ENCODE results near the gene WNK4.
"Not testable (repeated sequence)": the region's sequence is repeated elsewhere in the genome, so short reads cannot be mapped to it uniquely, and the experiment has no call there.

Gene WNK4

GRCh38 chr17:42751628-42752027, 28.8 kb upstream of the WNK4 start:
- Histone ChIP-seq H3K36me3 (ENCODE audit: insufficient read depth, low read length) (no peaks in the 10 kb centered on the region), H3K9me3 (ENCODE audit: insufficient read depth, low read depth, low read length) (no peaks in the 10 kb centered on the region), H3K9ac (ENCODE audit: low read depth, low read length) (no peak overlapping the region), H3K27ac (ENCODE audit: low read depth, low read length) (no peak overlapping the region), H3K4me3 (ENCODE audit: low read length) (no peak overlapping the region), H3K27me3 (ENCODE audit: insufficient read depth, low read length) (no peaks in the 10 kb centered on the region), H3K4me1 (ENCODE audit: insufficient read depth, low read length) (peaks cover 18% of the 10 kb centered on the region)
- 94% methylated on average over 7 of the region's 7 CpGs for WGBS

- H3K27ac ChIP-seq (ENCODE audit: low read depth, low read length), result no peak overlapping the region
- 94% methylated on average over 3 of the region's 3 CpGs for WGBS
- H3K9ac ChIP-seq (ENCODE audit: low read depth, low read length), result no peak overlapping the region
These were observed 25.6 kb upstream of the WNK4 start for GRCh38 chr17:42754782-42755181.

GRCh38 chr17:42759982-42760651, 20.3 kb upstream of the WNK4 start:
- WGBS, result 68% methylated on average over 9 of the region's 11 CpGs
- Histone ChIP-seq H3K4me1 (ENCODE audit: insufficient read depth, low read length) (peaks cover 10% of the 10 kb centered on the region), H3K36me3 (ENCODE audit: insufficient read depth, low read length) (no peaks in the 10 kb centered on the region), H3K9ac (ENCODE audit: low read depth, low read length) (no peak overlapping the region; the same call in 1 of the 2 replicates), H3K27ac (ENCODE audit: low read depth, low read length) (no peak overlapping the region), H3K4me3 (ENCODE audit: low read length) (peak overlapping the region; percentile 70), H3K9me3 (ENCODE audit: insufficient read depth, low read depth, low read length) (no peaks in the 10 kb centered on the region), H3K27me3 (ENCODE audit: insufficient read depth, low read length) (peaks cover 39% of the 10 kb centered on the region)

More at GRCh38 chr17:42754782-42755181, 25.6 kb upstream of the WNK4 start:
- Histone ChIP-seq H3K4me1 (ENCODE audit: insufficient read depth, low read length) (no peaks in the 10 kb centered on the region), H3K4me3 (ENCODE audit: low read length) (no peak overlapping the region), H3K9me3 (ENCODE audit: insufficient read depth, low read depth, low read length) (no peaks in the 10 kb centered on the region), H3K36me3 (ENCODE audit: insufficient read depth, low read length) (no peaks in the 10 kb centered on the region), H3K27me3 (ENCODE audit: insufficient read depth, low read length) (peaks cover 11% of the 10 kb centered on the region)

- Histone ChIP-seq H3K36me3 (ENCODE audit: insufficient read depth, low read length) (no peaks in the 10 kb centered on the region), H3K4me1 (ENCODE audit: insufficient read depth, low read length) (peaks cover 10% of the 10 kb centered on the region), H3K27ac (ENCODE audit: low read depth, low read length) (no peak within 1 kb of the TSS), H3K9me3 (ENCODE audit: insufficient read depth, low read depth, low read length) (no peaks in the 10 kb centered on the region), H3K27me3 (ENCODE audit: insufficient read depth, low read length) (peaks cover 39% of the 10 kb centered on the region), H3K9ac (ENCODE audit: low read depth, low read length) (peak within 1 kb of the TSS; percentile 39), H3K4me3 (ENCODE audit: low read length) (peak within 1 kb of the TSS; percentile 70)
- WGBS, result 3% methylated on average over 92 of the region's 92 CpGs
These were observed 19.5 kb upstream of the WNK4 start, which contains the start of gene RAMP2 for GRCh38 chr17:42760652-42761581. Gene RAMP2 (plus strand): TSS chr17:42761227. CDS start chr17:42761262, 35 bp downstream.

- peak overlapping the region; percentile 70 for H3K4me3 ChIP-seq (ENCODE audit: low read length)
- 70% methylated on average over 12 of the region's 12 CpGs for WGBS
- H3K9ac ChIP-seq (ENCODE audit: low read depth, low read length), result peak overlapping the region; percentile 39; the same call in 1 of the 2 replicates
These were observed 18.8 kb upstream of the WNK4 start for GRCh38 chr17:42761638-42762037.

GRCh38 chr17:42766124-42766523, 14.3 kb upstream of the WNK4 start:
- H3K9me3 ChIP-seq (ENCODE audit: insufficient read depth, low read depth, low read length), result no peaks in the 10 kb centered on the region
- 91% methylated on average over 6 of the region's 6 CpGs for WGBS
- no peaks in the 10 kb centered on the region for H3K36me3 ChIP-seq (ENCODE audit: insufficient read depth, low read length)
- no peak overlapping the region for H3K27ac ChIP-seq (ENCODE audit: low read depth, low read length)
- H3K4me3 ChIP-seq (ENCODE audit: low read length), result no peak overlapping the region
- H3K4me1 ChIP-seq (ENCODE audit: insufficient read depth, low read length), result peaks cover 10% of the 10 kb centered on the region
- peaks cover 16% of the 10 kb centered on the region for H3K27me3 ChIP-seq (ENCODE audit: insufficient read depth, low read length)
- H3K9ac ChIP-seq (ENCODE audit: low read depth, low read length), result no peak overlapping the region

More at GRCh38 chr17:42761638-42762037, 18.8 kb upstream of the WNK4 start:
- H3K36me3 ChIP-seq (ENCODE audit: insufficient read depth, low read length), result no peaks in the 10 kb centered on the region
- H3K27ac ChIP-seq (ENCODE audit: low read depth, low read length), result no peak overlapping the region
- peaks cover 39% of the 10 kb centered on the region for H3K27me3 ChIP-seq (ENCODE audit: insufficient read depth, low read length)
- H3K9me3 ChIP-seq (ENCODE audit: insufficient read depth, low read depth, low read length), result no peaks in the 10 kb centered on the region
- H3K4me1 ChIP-seq (ENCODE audit: insufficient read depth, low read length), result peaks cover 10% of the 10 kb centered on the region

GRCh38 chr17:42767512-42767911, 12.9 kb upstream of the WNK4 start:
- peaks cover 2% of the 10 kb centered on the region for H3K27me3 ChIP-seq (ENCODE audit: insufficient read depth, low read length)
- no peak overlapping the region for H3K9ac ChIP-seq (ENCODE audit: low read depth, low read length)
- peaks cover 8% of the 10 kb centered on the region for H3K4me1 ChIP-seq (ENCODE audit: insufficient read depth, low read length)
- no peaks in the 10 kb centered on the region for H3K36me3 ChIP-seq (ENCODE audit: insufficient read depth, low read length)
- no peaks in the 10 kb centered on the region for H3K9me3 ChIP-seq (ENCODE audit: insufficient read depth, low read depth, low read length)
- H3K27ac ChIP-seq (ENCODE audit: low read depth, low read length), result no peak overlapping the region
- no peak overlapping the region for H3K4me3 ChIP-seq (ENCODE audit: low read length)

GRCh38 chr17:42768006-42768405, 12.4 kb upstream of the WNK4 start:
- not testable (repeated sequence) for H3K9me3 ChIP-seq (ENCODE audit: insufficient read depth, low read depth, low read length); H3K9ac ChIP-seq (ENCODE audit: low read depth, low read length); H3K36me3 ChIP-seq (ENCODE audit: insufficient read depth, low read length); H3K27me3 ChIP-seq (ENCODE audit: insufficient read depth, low read length); H3K27ac ChIP-seq (ENCODE audit: low read depth, low read length); H3K4me1 ChIP-seq (ENCODE audit: insufficient read depth, low read length); H3K4me3 ChIP-seq (ENCODE audit: low read length)
- WGBS, result 91% methylated on average over 9 of the region's 9 CpGs

- not testable (repeated sequence) for H3K4me3 ChIP-seq (ENCODE audit: low read length); H3K9ac ChIP-seq (ENCODE audit: low read depth, low read length); H3K9me3 ChIP-seq (ENCODE audit: insufficient read depth, low read depth, low read length); H3K4me1 ChIP-seq (ENCODE audit: insufficient read depth, low read length); H3K27me3 ChIP-seq (ENCODE audit: insufficient read depth, low read length); H3K36me3 ChIP-seq (ENCODE audit: insufficient read depth, low read length); H3K27ac ChIP-seq (ENCODE audit: low read depth, low read length)
- 85% methylated on average over 8 of the region's 10 CpGs for WGBS
These were observed 10.4 kb upstream of the WNK4 start for GRCh38 chr17:42769964-42770363.

- no peaks in the 10 kb centered on the region for H3K9me3 ChIP-seq (ENCODE audit: insufficient read depth, low read depth, low read length)
- 0 out of 2 replicates have a peak overlapping the region, but pooled peaks have one; percentile 6 for H3K27ac ChIP-seq (ENCODE audit: low read depth, low read length)
- 19% methylated on average over 3 of the region's 3 CpGs for WGBS
- H3K9ac ChIP-seq (ENCODE audit: low read depth, low read length), result peak overlapping the region; percentile 77; the same call in 1 of the 2 replicates
- H3K4me1 ChIP-seq (ENCODE audit: insufficient read depth, low read length), result peaks cover 3% of the 10 kb centered on the region; the same call in 1 of the 2 replicates
- H3K36me3 ChIP-seq (ENCODE audit: insufficient read depth, low read length), result peaks cover 33% of the 10 kb centered on the region
- H3K27me3 ChIP-seq (ENCODE audit: insufficient read depth, low read length), result no peaks in the 10 kb centered on the region; the same call in 1 of the 2 replicates
- peak overlapping the region; percentile 77 for H3K4me3 ChIP-seq (ENCODE audit: low read length)
These were observed 7.5 kb upstream of the WNK4 start for GRCh38 chr17:42772945-42773289.
